ENCODE data around the gene SGK1. TPM values are rescaled to one million over a fixed set of nuclear protein-coding genes. Genes with fewer than 3 reads are reported as not detected.

Gene SGK1
- total RNA-seq, 4 donors from 2014 or later: 78.8 to 221 (median 164) TPM

- no peak for TF ChIP-seq CTCF (IDR thresholded peaks at IDR 0.05; ENCODE audit: low read depth)
These were observed 145.7 kb downstream of the SGK1 start for GRCh38 chr6:134172020-134172705.

GRCh38 chr6:134171517-134171916, 146.4 kb downstream of the SGK1 start:
- no peak for TF ChIP-seq CTCF (IDR thresholded peaks at IDR 0.05; ENCODE audit: low read depth)

GRCh38 chr6:134170844-134171243, 147.1 kb downstream of the SGK1 start:
- TF ChIP-seq CTCF (IDR thresholded peaks at IDR 0.05; ENCODE audit: low read depth): no peak

GRCh38 chr6:134169871-134170486, 147.9 kb downstream of the SGK1 start:
- no peak for TF ChIP-seq CTCF (IDR thresholded peaks at IDR 0.05; ENCODE audit: low read depth)

GRCh38 chr6:134168590-134169208, 149.2 kb downstream of the SGK1 start:
- TF ChIP-seq CTCF (IDR thresholded peaks at IDR 0.05; ENCODE audit: low read depth): no peak

- no peak for TF ChIP-seq CTCF (IDR thresholded peaks at IDR 0.05; ENCODE audit: low read depth)
These were observed 151.2 kb downstream of the SGK1 start for GRCh38 chr6:134166511-134167261.
